C4-2B (cell line): ENCODE results near the gene COX7A1.

ENCODE experiments used
- CTCF ChIP-seq: fragments of 450-650 bp; conservative IDR thresholded peaks from 2 replicates; pipeline ENCODE4 v1.5.1; 2017; ENCODE audit warnings: mild to moderate bottlenecking
- ZFX ChIP-seq: fragments of 450-650 bp; IDR thresholded peaks from 2 replicates; pipeline ENCODE4 v1.6.1; 2017

- TF ChIP-seq CTCF: no peak
- TF ChIP-seq ZFX: no peak
These were observed 15.1 kb downstream of the COX7A1 start for GRCh38 chr19:36136964-36137686.
